Stimulated activated CD4-positive, alpha-beta T cell treated with anti-CD3 and anti-CD28 coated beads, Interleukin-1b, Interleukin-23, amount 100 ng/mL, for 24 hours (primary cell): ENCODE data around the gene LIMS4.
"Not testable (repeated sequence)": the region's sequence is repeated elsewhere in the genome, so short reads cannot be mapped to it uniquely, and the experiment has no call there.

Experiments
- DNase-seq, 4 experiments: peaks; one replicate each; pipeline ENCODE4 v3.0.0-alpha.2; 2020; ENCODE audit warnings: low read depth in 4 of 4, low spot score in 1 of 4

Gene LIMS4

GRCh38 chr2:110472171-110473058 is at the start of gene LIMS4:
TSS of gene LIMS4 (minus strand) at chr2:110472816. CDS start at chr2:110472778, 38 bp downstream.
- DNase-seq = not testable (repeated sequence)

GRCh38 chr2:110499755-110500377 is 27.2 kb upstream of the LIMS4 start:
- DNase-seq = not testable (repeated sequence)

- not testable (repeated sequence) for DNase-seq
These were observed 23.4 kb upstream of the LIMS4 start for GRCh38 chr2:110496027-110496426.

- not testable (repeated sequence) for DNase-seq
These were observed 21.9 kb upstream of the LIMS4 start for GRCh38 chr2:110494488-110494887.

GRCh38 chr2:110488991-110489390 is 16.4 kb upstream of the LIMS4 start:
- DNase-seq = not testable (repeated sequence)

GRCh38 chr2:110482697-110483096 is 10.1 kb upstream of the LIMS4 start:
- not testable (repeated sequence) for DNase-seq

- DNase-seq = not testable (repeated sequence)
These were observed 8.6 kb upstream of the LIMS4 start for GRCh38 chr2:110481200-110481599.

GRCh38 chr2:110480084-110480483 is 7.5 kb upstream of the LIMS4 start:
- DNase-seq = not testable (repeated sequence)

GRCh38 chr2:110477370-110477769 is 4.8 kb upstream of the LIMS4 start:
- not testable (repeated sequence) for DNase-seq

GRCh38 chr2:110476952-110477351 is 4.3 kb upstream of the LIMS4 start:
- DNase-seq = not testable (repeated sequence)

GRCh38 chr2:110475627-110476359 is 3.2 kb upstream of the LIMS4 start:
- not testable (repeated sequence) for DNase-seq

- DNase-seq = not testable (repeated sequence)
These were observed 2.3 kb upstream of the LIMS4 start for GRCh38 chr2:110474898-110475297.

- DNase-seq = not testable (repeated sequence)
These were observed 393 bp upstream of the LIMS4 start for GRCh38 chr2:110473059-110473358.

GRCh38 chr2:110468921-110469320 is 3.7 kb downstream of the LIMS4 start:
- not testable (repeated sequence) for DNase-seq

GRCh38 chr2:110465312-110465711 is 7.3 kb downstream of the LIMS4 start:
- DNase-seq = not testable (repeated sequence)

- DNase-seq = not testable (repeated sequence)
These were observed 10.2 kb downstream of the LIMS4 start for GRCh38 chr2:110462458-110462857.

- not testable (repeated sequence) for DNase-seq
These were observed 12.3 kb downstream of the LIMS4 start for GRCh38 chr2:110460318-110460717.

GRCh38 chr2:110457214-110457590 is 15.4 kb downstream of the LIMS4 start:
- DNase-seq = not testable (repeated sequence)

- not testable (repeated sequence) for DNase-seq
These were observed 16.1 kb downstream of the LIMS4 start for GRCh38 chr2:110456291-110457213.

- not testable (repeated sequence) for DNase-seq
These were observed 17.4 kb downstream of the LIMS4 start for GRCh38 chr2:110455080-110455670.
